Activated effector memory CD4-positive, alpha-beta T cell treated with Interleukin-2 at 50 U/mL for 16 hours (primary cell): Measurements from ENCODE around the gene DHRSX.
"Not testable (repeated sequence)": the region's sequence is repeated elsewhere in the genome, so short reads cannot be mapped to it uniquely, and the experiment has no call there.

ENCODE experiments used
- DNase-seq: peaks from one replicate; pipeline ENCODE4 v3.0.0-alpha.2; 2020

The DHRSX gene

DNA sequence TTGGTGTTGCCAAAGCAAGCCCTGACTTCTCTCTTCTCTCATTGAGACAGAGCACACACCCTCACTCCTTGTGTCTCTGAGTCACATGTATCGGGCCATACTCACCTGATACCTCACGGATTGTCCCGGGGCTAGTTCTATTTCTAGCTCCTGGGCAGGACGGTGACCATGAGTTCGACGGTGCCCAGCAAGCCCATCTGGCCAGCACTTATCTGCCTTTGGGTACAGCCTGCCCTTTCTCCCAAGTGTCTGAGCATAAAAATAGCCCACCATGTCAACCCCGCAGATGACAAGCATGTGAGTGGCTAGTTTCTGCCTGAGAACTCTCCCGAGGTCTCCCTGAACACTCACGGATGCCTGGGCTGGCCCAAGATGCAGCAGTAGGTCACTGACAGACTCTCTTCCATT is 158.5 kb downstream of the DHRSX start:
- no peak for DNase-seq

DNA sequence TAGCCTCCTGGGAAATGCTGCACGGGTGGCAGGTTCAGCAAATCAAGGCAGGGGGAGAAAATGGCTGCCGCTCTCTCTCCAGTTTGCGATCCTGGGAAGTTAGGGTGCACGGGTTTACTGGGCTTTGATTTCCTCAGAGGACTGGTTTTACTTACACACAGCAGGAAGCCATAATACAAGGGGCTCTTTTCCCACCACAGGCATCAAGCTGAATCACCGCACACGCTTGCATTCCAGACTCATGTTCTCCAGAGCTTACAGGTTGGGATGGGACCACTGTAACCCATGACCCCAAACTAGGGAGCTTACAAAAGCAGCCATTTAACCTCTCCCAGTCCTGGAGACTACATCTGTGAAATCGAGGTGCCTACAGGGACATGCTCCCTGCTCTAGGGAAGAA is 159.8 kb downstream of the DHRSX start:
- no peak for DNase-seq

DNA sequence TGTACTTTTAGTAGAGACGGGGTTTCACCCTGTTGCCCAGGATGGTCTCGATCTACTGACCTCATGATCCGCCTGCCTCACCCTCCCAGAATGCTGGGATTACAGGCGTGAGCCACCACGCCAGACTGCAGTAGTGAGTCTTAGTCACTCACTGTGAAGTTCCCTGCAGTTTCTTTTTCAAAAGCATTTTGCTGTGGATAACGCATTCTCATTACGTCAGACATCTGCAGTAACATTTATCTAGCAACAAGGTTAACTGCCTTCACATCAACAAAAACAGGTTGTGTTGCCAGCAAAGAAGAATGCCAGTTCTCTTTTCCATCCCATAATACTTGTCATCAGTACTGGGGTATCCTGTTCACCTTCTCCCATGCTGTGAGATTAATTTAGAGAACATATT is 164.6 kb downstream of the DHRSX start:
- no peak for DNase-seq

DNA sequence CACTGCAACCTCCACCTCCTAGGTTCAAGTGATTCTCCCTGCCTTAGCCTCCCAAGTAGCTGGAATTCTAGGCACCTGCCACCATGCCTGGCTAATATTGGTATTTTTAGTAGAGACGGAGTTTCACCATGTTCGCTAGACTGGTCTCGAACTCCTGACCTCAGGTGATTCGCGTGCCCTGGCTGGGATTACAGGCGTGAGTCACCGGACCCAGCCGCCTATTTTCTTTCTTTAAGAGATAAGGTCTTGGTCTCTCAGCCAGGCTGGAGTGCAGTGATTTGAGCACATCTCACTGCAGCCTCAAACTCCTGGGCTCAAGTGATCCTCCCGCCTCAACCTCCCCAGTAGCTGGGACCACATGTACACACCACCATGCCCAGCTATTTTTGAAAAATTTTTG is 166.5 kb downstream of the DHRSX start:
- DNase-seq = no peak

DNA sequence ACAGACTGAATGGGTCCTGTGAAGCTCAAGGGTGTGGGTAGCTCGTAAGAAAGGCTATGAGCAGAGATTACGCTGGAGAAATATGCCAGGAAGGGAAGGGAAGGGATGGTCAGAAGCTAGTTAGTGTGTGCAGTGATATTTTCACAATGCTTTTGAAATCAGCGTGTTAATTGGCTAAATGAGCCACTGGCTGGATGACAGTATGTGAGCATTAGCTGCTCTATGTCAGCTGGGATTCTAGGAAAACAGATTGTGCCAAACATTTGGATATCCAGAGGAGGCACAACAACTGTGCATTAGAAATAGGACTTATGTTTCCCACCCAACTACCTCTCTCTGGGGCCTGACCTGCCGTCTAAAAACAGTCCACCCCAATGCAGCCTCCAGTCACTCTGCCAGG is 168.5 kb downstream of the DHRSX start:
- no peak for DNase-seq

DNA sequence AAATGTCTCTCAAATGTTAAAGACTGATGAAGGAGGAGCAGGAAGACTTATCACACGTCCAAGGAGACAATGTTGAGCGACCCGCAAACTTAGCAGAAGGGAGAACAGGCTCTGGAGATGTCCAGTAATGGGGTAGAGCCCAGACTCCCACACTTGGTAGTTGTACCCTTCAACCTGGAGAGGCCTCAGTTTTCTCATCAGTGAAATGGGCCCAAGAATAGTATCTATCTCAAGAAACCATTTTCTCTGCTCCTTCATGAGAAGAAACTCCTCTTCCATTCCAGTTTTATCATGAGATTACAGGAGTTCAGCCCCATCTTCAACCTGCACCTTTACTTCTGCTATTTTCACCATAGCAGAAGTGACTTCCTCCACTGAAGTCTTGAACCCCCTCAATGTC is 169.9 kb downstream of the DHRSX start:
- DNase-seq = no peak

DNA sequence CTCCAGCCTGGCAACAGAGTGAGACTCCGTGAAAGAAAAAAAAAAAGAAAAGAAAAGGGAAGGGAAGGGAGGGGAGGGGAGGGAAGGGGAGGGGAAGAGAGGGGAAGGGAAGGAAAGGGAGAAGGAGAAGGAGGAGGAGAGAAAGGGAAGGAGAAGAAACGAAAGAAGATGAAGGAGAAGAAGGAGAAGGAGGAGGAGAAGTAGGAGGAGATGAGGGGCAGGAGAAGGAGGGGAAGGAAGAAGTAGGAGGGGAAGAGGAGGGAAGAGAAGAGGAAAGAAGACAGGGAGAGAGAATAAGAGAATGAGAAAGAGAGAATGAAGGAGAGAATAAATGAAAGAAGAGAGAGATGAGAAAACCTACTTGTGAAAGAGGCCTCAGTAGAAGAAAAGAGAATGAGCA is 170.3 kb downstream of the DHRSX start:
- no peak for DNase-seq

DNA sequence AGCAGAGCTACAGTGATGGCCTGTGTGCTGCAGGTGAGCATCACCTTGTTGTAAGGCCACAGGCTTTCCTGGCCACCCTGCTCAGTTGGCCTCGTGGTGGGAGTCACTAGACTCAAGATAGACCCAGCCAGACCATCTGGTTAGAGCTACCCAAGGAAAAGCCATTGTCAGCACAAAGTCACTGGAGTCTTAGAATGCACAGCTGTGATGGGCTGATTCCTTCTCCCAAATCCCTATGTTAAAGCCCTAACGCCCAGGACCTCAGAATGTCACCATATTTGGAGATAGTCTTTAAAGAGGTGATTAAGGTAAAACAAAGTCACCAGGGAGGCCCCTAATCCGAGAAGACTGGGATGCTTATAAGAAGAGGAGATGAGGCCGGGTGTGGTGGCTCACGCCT is 173.4 kb downstream of the DHRSX start:
- DNase-seq = no peak

DNA sequence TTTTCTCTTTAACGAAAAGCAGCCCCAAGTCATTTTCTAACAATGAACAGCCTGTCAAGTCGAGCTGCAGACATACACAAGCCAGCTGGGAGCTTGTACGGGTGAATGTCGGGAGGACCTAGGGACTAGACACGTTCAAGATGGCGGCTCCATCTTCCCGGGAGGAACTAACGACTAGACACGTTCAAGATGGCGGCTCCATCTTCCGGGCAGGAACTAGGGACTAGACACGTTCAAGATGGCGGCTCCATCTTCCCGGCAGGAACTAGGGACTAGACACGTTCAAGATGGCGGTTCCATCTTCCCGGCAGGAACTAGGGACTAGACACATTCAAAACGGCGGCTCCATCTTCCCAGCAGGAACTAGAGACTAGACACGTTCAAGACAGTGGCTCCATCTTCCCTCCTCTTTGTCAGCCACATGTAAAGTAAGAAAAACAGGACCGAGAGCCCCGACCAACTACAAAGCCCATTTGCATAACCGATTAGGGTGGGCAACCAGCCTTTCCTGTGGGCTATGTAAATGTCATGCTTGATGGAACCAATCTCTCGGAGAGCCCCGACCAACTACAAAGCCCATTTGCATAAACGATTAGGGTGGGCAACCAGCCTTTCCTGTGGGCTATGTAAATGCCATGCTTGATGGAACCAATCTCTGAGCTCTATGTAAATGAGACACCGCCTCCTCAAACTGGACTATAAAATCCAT is 175.5 kb downstream of the DHRSX start:
- peak; percentile 2 for DNase-seq

DNA sequence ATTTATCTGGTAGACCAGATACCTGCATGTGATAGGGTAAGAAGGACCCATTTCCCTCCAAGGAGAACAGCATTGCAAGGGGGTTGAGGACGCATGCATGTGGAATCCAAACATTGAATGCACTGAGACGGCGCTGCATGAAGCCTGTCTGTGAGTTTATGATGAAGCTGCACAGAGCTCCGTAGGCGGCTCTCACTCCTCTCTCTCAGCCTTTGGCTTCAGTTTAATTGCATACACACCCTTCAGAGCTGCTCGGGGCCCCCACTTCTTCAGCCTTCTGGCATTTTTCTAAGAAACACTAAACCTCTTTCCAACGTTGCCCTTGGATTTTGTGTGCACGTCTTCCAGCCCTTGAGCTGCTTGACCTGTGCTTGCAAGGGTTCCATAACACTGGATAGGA is 176.6 kb downstream of the DHRSX start:
- no peak for DNase-seq

DNA sequence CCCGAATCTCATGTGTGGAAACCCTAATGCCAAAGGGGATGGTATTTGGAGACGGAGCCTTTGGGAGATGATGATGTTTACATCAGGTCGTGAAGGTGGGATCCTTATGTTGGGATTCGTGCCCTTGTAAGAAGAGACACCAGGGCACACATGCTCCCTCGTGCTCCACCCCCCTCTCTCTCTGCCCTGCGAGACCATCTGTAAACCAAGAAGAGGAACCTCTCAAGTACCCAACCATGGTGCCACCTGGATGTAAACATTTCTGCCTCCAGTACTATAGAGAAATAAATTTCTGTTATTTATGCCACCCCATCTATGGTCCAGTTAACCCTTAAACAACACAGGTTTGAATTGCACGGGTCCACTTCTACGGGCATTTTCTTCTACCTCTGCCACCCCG is 179.4 kb downstream of the DHRSX start:
- no peak for DNase-seq

DNA sequence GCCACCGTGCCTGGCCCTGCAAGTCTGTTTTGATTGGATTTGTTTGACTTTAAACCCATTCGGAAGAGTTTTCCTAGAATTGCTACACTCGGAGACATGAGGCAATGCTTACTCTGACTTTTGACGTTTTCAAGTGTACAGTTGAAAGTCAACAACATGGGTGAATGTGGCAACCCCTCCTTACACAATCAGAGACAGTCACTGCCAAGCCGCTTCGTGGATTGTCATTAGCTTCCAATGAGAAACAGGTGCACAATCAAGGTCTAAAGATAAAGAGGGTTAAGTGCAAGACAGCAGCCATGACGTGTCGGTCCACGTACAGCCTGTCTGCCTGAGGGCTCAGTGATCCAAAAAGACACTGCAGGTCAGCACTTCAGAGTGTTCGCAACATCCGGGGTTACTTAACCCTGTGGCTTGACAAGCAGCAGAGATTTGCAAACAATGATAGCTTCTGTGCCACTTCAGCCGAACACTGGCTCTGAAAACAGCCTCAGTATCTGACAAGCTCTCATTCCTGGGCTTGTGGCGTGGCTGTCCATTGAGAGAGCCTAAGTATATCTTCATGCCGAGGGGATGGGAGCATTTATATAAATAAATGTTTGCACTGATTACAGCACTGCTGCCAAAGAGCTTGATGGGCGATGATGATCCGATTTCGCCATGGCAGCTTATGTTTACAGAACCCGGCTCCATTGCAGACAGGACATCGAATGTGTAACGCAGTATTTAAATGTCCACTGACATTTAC is 180.0 kb downstream of the DHRSX start:
- no peak for DNase-seq

DNA sequence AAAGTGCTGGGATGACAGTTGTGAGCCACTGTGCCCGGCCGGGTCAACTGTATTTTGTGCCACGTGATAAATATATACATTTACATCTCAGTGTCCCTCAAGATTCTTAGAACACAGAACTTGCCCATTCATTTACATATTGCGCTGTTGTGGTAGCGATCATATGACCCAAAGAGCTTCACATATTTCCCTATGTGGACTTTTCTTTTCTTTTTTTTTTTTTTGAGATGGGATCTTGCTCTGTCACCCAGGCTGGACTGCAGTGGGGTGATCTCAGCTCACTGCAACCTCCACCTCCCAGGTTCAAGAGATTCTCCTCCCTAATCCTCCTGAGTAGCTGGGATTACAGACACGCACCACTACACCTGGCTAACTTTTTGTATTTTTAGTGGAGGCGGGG is 180.7 kb downstream of the DHRSX start:
- DNase-seq = no peak

DNA sequence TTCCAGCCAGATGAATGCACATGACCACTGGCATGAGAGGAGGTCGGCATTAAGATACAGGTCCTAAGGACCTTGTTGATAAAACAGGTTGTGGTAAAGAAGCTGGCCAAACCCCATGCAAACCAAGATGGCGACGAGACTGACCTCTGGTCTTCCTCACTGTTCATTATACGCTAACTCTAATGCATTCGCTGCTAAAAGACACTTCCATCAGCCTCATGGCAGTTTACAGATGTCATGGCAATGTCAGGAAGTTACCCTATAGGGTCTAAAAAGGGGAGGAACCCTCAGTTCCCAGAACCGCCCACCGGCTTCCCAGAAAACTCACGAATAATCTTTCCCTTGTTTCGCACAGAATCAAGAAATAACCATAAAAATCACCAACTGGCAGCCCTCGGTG is 182.4 kb downstream of the DHRSX start:
- DNase-seq = no peak

DNA sequence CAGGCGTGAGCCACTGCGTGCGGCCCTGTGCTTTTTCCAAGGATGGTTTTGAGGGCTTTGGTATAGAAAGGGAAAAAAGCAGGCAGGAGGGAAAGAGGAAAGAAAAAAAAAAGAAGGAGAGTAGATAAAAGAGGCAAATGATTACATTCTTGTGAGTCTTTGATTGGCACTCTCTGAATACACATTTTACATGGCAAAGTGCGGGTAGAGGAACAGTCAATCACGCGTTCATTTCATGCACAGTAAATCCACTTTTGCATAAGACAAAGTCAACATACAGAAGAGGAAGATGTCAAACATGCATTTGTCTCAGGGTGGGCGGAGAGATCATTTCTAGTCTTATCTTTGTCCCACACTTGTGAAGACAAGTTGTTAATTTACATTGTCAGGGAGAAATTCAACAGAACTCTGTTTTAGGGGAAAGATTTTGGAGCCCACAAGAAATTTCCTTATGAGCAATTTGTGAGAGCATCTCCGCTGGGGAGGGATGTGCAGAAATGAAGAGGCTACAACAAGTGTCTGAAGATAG is 183.2 kb downstream of the DHRSX start:
- DNase-seq = no peak

DNA sequence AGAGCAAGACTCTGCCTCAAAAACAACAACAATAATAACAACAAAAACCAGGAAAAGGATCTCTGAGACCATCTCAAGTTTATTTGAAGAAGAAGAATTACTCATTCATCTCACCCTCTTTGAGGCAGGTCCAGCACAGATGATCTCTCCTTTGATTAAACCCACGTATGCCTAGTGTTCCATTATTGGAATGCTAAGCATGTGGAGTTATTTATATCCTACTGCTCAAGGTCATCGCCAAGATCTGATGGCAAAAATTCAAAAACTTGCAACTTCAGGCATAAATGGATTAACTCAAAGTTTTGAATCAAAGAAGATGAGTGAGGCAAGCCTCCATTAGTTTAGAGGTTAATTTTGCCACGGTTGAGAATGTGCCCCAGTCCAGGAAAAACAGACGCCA is 184.2 kb downstream of the DHRSX start:
- no peak for DNase-seq

DNA sequence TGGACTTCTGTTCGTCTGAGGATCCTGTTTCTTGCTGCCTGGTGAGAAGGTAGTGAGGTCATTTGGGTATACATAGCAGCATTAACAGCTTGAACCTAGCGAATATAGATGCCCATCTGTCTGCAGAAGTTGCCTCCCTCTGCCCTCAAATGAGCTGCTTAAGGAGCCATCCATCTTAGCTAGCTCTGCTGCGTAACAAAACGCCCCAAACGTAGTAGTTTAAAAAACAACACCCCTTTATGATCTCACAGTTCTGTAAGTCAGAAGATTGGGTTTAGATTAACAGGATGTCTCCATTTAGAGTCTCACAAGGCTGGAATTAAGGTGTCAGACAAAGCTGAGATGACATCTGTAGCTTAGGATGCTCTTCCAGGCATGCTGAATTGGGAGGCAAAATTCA is 185.3 kb downstream of the DHRSX start:
- DNase-seq = no peak

DNA sequence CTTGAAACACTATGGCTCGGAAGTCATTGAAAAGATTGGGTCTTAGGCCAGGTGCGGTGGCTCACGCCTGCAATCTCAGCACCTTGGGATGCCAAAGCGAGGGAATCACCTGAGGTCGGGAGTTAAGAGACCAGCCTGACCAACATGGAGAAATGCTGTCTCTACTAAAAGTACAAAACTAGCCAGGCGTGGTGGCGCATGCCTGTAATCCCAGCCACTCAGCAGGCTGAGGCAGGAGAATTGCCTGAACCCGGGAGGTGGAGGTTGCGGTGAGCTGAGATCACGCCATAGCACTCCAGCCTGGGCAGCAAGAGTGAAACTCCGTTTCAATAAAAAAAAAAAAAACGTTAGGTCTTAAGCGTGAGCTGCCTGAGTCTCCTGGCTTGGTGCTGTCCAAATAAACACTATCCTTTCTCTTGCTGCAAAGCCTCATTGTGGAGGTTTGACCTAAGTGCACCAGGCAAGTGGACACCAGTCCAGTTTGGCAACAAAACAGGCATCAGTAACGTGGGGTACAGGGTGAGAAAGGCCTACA is 185.9 kb downstream of the DHRSX start:
- DNase-seq = no peak

DNA sequence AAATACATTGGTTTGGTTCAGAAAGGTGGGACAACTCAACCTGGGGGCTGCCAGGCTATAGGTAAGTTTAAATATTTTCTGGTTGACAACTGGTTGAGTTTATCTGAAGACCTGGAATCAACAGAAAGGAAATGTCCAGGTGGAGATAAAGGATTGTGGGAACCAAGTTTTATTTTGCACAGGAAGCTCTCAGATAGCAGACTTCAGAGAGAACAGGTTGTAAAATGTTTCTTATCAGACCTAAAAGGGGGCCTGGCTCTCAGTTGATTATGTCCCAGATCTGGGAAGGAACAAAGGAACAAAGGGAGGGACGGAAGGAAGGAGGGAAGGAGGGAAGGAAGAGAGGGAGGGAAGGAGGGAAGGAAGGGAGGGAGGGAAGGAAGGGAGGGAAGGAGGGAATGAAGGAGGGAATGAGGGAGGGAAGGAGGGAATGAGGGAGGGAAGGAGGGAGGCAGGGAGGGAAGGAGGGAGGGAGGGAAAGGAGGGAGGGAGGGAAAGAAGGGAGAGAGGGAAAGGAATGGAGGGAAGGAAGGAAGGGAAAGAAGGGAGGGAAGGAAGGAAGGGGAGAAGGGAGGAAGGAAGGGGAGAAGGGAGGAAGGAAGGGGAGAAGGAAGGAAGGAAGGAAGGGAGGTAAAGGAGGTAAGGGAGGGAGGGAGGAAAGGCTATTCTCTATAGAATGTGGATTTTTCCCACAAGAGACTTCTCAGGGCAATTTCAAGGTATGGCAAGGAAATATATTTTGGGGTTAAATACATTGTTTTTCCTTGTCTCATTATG is 186.7 kb downstream of the DHRSX start:
- no peak for DNase-seq

DNA sequence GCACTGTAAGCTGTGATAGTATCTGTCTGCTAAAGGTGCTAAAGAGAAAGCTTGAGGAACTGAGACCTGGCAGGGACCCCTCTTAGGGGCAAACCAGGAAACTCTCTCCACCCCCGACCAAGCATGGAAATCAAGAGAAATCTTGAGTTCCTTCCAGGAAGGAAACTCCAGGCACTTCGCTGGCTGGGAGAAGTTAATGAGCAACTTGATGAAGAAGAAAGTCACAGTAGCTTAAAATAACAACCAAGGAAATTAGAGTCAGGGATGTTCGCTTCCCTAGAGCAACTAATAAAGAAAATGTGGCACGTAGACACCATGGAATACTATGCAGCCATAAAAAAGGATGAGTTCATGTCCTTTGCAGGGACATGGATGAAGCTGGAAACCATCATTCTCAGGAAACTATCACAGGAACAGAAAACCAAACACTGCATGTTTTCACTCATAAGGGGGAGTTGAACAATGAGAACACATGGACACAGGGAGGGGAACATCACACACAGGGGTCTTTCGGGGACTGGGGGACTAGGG is 188.7 kb downstream of the DHRSX start:
- DNase-seq = not testable (repeated sequence)

DNA sequence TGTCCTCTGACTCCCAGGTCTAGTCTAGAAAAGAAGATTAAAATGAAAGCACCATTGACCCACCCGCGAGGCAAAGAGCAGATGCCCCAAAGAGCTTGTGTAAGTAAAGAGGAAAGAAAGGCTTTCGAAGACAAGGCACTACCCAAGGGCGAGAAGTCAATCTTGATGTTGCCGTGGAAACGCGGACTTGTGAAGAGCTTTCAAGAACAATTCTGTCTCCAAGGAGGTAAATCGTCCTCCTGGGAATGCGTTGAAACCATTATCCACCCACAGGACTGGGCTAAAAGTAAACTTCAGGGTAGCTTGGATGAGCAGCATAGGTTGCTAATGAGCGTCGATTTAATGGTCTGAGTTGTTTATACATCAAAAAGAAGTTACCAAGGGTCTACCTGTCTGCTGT is 189.3 kb downstream of the DHRSX start:
- no peak for DNase-seq

DNA sequence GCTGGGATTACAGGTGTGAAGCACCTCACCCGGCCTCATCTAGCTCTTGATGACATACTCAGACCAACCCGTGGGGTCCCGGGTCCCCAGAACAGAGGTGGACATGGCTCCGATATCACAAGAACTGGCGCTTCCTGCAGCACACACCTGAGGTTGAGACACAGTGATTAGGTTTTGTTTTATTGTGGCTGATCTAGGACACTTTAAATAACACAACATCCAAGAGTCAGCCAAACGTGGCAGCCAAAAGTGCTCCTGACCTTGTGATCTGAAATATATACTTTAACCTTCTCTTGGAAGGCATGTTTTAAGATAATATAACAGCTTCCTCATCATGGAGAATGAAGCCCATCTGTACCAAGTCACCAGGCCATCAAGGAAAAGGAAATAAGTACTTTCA is 198.9 kb downstream of the DHRSX start:
- DNase-seq = no peak

DNA sequence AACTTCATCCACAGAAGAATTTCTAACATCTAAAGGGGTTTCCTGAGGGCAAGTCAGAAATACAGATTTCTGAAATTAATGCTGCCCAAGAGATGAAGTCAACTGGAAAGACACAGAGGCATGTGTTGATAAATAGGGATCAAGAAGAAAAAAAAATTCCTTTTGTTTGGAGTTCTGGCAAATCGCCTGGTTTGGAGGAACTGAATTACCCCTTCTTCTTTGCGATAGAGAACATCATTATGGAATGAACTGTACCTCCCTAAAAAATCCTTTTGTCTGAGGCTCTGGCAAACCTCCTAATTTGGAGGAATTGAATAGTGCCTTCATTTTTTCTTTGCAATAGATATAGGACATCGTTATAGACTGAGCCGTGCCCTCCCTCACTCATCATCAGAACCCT is 200.9 kb downstream of the DHRSX start:
- no peak for DNase-seq
